ENCODE results near the gene KLF7.

Gene KLF7

GRCh38 chr2:207148020-207148419 lies 17.7 kb downstream of the KLF7 start:
- DNase-seq: no peak

DNA sequence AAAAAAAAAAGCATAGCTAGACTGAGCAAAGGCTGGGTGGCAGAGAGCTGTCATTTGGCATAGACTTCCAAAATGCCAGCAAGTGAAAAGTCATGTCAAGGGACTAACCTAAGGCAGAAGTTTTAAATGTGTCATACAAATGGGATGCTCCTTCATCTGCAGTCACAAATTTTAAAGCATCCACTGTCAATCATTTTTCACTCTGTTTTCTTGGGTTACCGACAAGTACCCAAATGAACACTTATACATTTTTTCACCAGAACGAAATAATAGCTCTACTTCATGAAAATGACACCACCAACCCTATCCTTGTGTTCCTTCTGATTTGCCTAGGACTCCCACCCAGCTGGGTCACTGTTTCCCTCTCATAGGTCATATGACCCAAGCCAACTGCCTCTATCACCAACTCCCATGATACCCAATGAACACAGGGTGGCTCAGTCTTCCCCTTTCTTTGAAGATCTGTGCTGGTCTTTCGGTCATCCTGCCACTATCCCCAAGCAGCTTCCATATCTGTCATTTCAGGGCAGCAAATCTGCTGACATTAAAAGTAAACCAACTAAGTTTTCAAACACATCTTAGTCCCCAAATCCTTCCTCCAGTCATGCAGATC lies 21.5 kb downstream of the KLF7 start:
- DNase-seq: peak; percentile 71 to 85 (median 76)

GRCh38 chr2:207143215-207144172 lies 22.3 kb downstream of the KLF7 start:
- peak; percentile 74 to 92 (median 83) for DNase-seq

GRCh38 chr2:207142461-207142860 lies 23.3 kb downstream of the KLF7 start:
- peak; percentile 74 to 91 (median 84) for DNase-seq

DNA sequence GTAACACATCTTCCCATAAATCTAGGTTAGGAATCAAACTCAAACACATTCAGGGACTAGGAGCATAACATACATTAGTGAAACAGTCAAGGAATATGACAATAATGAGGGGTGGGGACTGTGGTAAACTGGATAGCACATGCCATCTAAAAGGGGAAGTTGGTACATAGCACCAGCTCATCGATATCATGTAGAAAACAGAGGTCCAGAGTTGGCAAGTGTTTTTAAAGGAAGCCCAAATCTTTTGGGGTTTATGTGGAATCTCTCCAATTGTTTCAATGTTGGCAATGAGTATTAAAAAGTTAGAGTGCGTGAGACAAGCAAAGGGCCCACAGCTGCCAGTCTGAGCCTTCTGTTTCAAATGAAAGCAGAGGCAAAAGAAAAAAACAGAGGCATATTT lies 24.4 kb downstream of the KLF7 start:
- DNase-seq: peak; percentile 25 to 67 (median 55)

GRCh38 chr2:207140265-207140664 lies 25.5 kb downstream of the KLF7 start:
- no peak for DNase-seq

DNA sequence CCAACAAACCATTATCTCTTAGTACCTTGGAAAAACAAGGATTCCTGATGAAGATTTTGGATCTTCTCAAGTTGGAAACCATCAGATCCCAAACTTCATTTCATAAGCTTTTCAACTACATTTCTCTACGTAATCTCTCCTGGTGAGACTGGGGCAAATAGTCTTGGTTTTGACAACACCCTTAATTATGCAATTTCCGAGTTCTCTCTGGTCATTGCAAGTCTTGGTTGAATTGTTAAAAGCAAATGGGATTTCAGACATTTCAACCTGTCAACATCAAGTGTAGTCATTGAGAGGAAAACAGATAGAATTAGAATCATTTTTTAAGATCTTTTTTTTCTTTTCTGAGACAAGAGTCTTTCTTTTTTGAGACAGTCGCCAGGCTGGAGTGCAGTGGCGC lies 26.2 kb downstream of the KLF7 start:
- peak in 3 of 4 experiments; percentile 22 to 64 (median 64) for DNase-seq

DNA sequence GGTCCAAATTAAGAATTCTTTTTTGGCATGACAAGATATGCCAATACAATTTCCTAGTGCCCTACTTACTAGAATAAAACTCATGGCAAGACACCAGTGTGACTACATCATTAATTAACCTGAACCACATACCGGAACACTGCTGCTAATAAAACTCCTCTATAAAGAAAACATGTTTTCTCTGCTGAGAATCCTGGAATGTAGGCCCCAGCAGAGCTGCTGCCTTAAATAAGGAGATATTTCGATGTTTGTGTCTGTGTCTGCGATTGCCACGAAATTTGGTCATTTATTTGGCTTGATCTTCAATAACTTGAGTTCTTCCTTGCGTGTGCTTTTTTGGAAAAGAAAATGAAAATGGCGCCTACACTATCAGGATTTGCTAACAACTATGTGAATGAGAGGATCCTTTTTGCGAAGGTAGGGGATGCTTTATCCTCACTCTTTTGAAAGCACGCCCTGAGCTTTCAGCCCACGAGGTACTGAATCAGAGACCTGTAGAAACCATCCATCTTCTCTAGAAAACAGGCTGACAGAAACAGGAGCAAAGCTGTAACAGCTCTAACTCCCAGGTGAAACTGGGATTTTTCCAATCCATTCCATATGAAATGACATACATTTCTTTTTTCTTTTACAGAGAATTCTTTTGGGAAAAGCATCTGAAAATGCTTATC lies 27.0 kb downstream of the KLF7 start:
- no peak for DNase-seq

- DNase-seq: no peak
Measured at GRCh38 chr2:207137596-207138337, 28.0 kb downstream of the KLF7 start.

- no peak for DNase-seq
Measured at GRCh38 chr2:207136874-207137273, 28.9 kb downstream of the KLF7 start.

DNA sequence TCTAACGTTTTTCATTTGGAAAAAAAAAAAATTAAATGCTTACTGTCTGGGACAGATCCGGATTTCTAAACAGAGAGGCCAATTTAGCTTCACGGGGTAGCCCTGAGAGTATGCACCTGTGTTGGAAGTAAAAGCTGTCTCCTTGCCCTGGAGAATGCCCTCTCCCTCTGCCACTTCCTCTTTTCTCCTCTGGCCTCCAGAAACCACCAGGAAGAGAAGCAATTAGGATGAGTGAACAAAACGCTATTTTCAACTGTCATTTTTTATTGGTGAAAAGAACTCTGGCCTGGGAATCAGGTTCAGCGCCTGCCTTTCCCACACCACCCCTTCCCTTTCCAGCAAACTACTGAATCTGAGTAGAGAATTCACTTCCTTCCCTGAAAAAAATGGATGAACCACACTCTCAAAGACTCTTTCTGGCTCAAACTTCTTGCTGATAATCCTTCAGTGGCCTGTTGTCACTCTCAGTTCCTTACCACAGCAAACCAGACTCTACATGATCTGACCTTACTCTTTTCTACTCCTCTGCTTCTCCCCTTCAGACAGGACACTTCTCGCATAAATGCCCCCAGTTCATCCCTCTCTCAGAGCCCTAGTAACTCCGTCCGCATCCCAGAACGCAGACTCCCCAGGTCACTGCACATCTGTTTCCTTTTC lies 29.8 kb downstream of the KLF7 start:
- peak; percentile 49 to 69 (median 61) for DNase-seq

- no peak for DNase-seq
Measured at GRCh38 chr2:207135340-207135739, 30.4 kb downstream of the KLF7 start.

- DNase-seq: no peak
Measured at GRCh38 chr2:207133820-207134519, 31.8 kb downstream of the KLF7 start.

DNA sequence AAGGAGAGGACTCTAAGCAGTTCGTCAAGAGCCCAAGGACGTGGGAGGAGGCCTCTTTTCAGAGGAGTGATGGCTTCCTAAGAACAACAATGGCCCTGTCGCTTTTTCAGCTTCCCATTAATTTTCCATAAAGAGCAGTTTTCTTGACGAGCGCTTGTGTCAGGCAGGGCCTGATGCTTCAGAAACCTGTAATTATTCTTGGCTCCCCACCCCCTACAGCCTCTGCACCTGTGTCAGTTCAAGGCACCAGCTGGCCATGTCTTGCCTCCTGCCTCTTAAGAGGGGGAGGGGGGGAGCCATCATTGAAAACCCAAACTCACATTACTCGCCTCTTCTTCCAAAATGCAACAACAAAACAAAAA lies 32.3 kb downstream of the KLF7 start:
- no peak for DNase-seq

DNA sequence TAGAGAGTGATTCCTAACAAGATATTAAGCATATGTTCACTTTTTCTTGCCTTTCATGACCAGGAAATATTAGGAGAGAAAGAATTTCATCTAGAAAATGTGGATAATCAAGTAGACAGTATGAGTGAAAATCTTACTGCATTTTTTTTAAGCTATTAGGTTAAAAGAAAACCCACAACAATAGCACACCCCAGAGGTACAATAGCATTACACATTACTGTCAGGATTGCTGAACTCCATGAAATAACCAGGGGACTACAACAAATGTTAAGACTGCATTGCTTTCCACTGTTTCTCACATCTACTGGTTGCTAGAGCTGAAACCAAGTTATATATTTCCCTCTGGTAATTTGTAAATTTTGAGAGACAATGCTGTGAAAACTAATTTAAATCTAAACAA lies 33.7 kb downstream of the KLF7 start:
- DNase-seq: no peak

DNA sequence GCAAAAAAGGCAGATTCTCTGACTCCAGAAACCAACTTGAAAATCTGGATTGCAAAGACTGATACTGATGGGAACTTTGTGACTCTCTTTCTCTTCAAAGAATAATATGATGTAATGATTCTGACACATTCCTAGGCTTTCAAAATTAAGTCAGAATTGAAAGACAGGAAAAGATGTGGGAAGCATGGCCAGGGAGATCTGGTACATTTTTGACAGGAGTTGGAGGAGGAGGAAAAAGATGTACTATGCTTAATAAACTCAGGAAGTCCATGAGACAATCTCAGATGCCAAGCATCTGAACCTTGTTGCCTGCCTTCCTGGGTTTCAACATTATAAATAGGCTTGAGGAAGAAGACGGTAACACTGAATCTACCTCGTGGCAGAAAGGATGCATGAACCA lies 34.2 kb downstream of the KLF7 start:
- no peak for DNase-seq

DNA sequence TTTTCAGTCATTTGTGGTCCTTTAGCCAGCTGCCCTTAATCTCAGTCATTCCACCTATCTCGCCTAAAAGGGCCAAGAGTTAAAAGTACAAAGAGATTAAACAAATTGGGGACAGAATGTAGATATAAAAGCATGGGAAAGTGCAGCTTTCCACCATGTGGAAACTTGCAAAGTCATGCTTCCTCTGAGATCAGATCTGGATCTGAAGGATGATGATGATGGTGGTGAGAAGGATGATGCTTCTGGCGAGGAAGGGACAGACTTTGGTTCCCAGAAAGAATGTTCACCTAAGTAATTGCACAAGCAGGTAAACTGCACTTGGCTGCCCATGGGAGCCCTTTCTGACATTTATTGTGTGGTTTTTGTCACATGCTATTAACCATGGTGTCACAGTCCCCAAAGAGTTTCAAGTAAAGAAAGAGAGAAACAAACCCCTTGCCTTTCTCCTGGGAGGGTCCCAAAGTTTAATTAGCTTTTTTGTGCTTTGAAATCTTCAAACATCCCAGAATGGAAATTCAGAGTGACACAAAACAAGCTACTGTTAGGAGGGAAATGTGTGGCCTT lies 34.7 kb downstream of the KLF7 start:
- no peak for DNase-seq

- DNase-seq: no peak
Measured at GRCh38 chr2:207129821-207130220, 35.9 kb downstream of the KLF7 start.

GRCh38 chr2:207128867-207129266 lies 36.9 kb downstream of the KLF7 start:
- DNase-seq: peak in 3 of 4 experiments; percentile 6 to 78 (median 65)

- peak in 2 of 4 experiments; percentile 33 to 41 for DNase-seq
Measured at GRCh38 chr2:207126724-207127308, 38.9 kb downstream of the KLF7 start.

All from suppressor macrophage (primary cell).